NCI-H2107 treated with DMSO at 0.1 percent for 48 hours (cell line): Measurements from ENCODE around the gene ABCC10.

Experiments
- DNase-seq: peaks from one replicate; lab custom pipeline; 2025; ENCODE audit not compliant: unreplicated experiment; lab: John Stamatoyannopoulos, UW

Gene ABCC10

GRCh38 chr6:43467752-43468151, 40.4 kb downstream of the ABCC10 start:
- DNase-seq = no peak

DNA sequence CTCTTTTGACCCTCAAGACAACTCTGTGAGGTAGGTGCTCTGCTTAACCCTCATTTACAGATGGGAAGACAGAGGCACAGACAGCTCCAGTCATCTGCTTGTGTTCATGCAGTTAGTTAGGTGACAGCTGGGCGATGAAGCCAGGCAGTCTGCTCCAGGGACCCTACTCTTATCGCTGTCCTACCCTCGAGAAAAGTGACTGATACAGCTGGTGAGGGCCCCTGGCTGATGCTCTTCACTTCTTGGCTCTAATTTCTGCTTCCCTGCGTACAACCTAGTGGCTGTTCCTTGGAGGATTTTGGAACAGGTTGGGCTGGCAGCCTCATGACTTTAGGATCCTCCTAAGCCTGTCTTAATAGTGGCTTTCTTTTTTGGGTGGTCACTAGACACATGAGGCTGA, 40.9 kb downstream of the ABCC10 start:
- DNase-seq = no peak

GRCh38 chr6:43468748-43469681, 41.7 kb downstream of the ABCC10 start:
- DNase-seq = peak; percentile 23

- no peak for DNase-seq
Observed at GRCh38 chr6:43469947-43470346, 42.6 kb downstream of the ABCC10 start.

DNA sequence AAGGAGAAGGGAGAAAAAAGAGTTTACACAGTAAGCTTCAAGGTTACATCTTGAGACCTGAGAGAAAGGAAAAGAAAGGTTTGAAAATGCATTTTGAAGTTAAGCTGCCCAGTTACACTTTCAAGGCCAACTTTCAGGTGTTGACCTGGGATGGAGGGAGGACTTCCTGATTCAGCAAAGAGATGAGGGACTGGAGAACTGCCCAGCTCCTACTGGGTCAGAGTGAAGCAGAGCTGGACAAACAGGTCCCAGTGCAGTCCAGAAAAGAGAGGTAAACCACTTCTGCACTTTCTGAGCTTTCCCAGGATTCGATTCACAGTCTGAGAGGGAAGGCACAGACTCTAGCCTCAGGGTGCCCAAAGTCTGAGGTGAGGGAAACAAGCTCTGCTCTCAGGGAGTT, 44.1 kb downstream of the ABCC10 start:
- no peak for DNase-seq

DNA sequence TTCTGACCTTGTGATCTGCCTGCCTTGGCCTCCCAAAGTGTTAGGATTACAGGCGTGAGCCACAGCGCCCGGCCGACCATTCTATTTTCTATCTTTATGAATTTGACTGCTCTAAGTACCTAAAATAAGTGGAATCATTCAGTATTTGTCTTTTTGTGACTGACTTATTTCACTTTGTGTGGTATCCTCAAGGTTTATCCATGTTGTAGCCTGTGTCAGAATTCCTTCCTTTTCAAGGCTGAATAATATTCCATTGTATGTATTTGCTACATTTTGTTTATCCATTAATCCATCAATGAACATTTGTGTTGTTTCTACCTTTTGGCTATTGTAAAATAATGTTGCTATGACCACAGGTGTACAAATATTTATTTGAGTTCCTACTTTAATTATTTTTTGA, 45.2 kb downstream of the ABCC10 start:
- no peak for DNase-seq

DNA sequence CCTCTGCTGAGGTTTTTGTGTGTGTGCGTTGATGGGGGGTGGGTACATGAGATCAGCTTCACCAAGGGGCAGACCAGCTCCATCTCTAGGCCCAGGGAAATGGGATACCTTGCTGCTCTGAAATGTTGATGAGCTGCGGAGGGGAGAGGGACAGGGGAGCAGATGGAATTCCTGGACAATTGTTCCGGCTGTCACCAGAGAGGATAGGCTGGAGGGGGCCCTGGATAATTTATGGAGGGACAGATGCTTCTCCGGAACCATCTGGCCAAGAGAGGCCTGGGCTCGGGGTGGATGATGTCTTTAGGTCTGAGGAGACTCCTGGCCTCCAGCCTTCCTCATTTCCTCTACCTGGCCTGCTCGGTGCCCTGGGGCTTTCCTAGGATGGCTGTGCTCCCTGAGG, 48.2 kb downstream of the ABCC10 start:
- no peak for DNase-seq

DNA sequence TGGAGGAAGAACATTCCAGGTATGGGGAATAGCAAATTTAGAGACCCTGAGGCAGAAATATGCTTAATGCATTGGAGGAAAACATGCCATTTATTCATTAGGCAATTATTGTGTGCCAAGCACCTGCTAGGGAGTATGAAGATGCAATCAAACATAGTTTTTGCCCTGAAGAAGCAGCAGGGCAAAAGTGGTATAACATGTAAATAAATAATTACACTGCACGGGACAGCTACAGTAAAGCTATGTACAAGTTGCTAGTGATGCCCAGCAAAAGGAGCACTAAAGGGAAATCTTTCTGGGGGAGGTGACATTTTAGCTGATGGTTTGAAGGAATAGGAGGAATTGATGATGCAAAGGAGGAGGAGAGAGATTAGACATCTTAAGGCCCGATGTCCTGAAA, 49.4 kb downstream of the ABCC10 start:
- no peak for DNase-seq

- peak; percentile 72 for DNase-seq
Observed at GRCh38 chr6:43477235-43478007, 50.1 kb downstream of the ABCC10 start, which contains the start of gene TJAP1. TJAP1 (plus strand) TSS chr6:43477570; CDS start chr6:43499002, 21,432 bp downstream.

DNA sequence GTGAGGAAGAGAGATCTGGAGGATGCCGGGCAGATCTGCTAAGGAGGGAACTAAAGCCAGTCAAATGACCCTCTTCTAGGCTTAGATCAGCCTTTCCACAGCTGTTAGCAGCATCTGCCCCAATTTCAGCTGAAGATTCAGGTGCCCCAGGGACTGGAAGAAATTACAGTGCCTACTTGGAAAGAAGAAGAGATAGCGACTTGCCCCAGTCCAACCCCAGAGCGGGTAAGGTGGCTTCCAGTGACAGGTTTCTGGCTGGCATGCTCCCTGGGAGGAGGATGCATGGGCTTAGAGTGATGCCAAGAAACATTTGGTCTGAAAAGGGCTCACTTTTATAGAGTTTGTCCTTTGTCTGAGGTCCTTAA, 50.6 kb downstream of the ABCC10 start:
- no peak for DNase-seq

- DNase-seq = no peak
Observed at GRCh38 chr6:43481075-43481474, 53.7 kb downstream of the ABCC10 start.

DNA sequence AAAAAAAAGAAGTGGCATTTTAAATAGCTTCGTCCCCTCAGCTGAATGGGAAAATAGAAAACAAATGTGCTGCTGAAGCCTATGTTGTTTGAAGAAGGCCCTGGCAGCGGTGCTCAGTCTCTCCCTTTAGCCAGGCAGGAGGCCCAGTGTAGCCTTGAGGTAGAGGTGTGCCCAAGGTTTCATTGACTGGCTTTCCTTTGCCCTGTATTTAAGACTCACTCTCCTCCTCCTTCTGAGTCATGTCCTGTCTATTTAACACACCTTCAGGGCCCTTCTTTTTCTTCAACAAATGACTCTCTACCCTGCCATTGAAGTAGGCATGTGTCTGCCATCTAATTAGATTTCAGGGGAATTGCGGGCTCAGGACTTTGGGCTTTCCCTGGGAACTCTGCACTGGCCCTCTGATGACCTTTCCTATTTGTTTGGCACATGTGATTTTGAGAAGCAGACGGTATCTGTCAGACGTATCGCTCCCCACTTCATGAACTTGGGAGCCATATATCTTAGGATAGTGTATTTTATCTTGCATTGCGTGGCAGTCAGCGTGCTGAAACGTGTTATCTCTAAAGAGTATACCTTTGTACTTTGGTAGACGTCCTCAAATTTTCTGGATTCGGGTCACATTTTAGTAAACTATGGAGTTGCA, 54.4 kb downstream of the ABCC10 start:
- no peak for DNase-seq

GRCh38 chr6:43488667-43489276, 61.4 kb downstream of the ABCC10 start:
- DNase-seq = no peak

DNA sequence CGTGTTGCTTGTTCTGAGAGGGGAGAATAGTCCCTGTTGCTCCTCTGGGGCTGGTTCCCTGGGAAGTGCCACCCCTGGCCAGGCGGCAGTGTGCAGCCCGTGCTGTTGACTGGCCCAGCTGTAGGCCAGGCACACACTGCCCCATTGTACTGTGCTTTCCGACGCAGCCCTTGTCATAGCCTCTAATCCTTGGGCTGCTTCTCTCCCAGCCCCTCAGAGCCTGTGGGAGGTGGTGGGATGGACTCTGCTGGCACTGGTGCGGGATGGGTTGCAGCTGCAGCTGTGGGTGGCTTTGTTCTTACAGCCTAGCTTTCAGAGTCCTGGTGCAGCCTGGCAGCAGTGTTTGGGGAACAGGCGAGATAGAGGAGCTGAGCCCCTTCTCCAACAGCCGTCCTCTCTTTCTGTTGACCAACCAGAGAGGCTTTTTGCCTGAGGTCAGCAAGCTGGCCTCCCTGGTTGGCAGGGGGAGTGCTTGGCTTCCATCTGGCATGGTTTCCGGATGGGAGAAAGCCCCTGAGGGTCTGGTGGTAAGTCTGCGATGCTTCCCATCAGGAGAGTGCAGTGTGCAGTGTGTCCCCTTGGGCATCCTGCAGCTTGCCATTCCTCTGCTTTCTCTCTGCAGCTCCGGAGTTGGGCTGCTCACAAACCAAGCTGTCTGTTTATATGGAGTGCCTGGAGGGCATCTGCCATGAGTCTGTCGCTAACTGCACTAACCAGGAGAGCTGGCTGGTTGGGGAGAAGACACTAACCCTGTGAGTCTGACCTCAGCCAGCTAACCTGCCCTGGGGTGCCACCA, 62.1 kb downstream of the ABCC10 start:
- no peak for DNase-seq

GRCh38 chr6:43490523-43490939, 63.2 kb downstream of the ABCC10 start:
- no peak for DNase-seq

GRCh38 chr6:43491750-43492661, 64.7 kb downstream of the ABCC10 start:
- DNase-seq = no peak

- no peak for DNase-seq
Observed at GRCh38 chr6:43492673-43493072, 65.3 kb downstream of the ABCC10 start.

DNA sequence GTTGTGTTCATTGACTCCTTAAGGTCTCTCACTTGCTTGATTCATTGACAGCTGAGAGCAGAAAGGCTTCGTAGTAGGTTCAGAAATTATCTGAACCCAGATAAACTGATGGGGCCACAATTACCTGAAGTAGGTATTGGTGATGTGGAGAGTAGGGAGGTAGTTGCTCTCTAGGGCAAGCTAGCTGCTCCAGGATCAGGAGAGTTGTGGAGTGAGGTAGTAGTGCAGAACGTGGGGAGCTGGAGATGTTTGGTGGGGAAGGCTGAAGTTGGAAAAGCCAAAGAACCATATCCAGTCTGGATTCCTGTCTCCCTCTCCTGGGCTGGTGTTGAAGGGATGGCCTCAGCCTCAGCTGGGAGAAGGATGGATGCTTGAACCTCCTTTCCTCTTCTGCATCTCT, 65.9 kb downstream of the ABCC10 start:
- DNase-seq = no peak

DNA sequence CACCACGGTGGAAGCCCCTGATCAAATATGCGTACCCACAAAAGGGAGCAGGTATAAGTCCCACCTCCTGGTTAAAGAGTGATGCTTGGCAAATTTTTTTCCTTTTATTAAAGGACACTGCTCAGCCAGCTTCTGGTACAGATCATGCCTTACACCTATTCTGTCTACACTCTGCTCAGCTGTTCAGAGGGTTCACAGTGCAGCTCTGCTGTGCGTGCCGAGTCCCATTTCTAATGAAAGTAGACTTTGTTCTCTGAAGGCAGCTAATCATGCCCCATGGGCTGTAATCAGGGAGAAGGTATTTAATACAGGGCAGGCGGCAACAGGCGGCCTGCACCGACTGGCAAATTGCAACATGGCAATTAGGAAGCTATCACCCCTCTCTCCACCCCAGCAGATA, 66.5 kb downstream of the ABCC10 start:
- DNase-seq = no peak
